HCT116 (cell line): ENCODE data around the gene BFSP1. TPM values are rescaled to one million over a fixed set of nuclear protein-coding genes. Genes with fewer than 3 reads are reported as not detected.

Experiments used
- ATAC-seq: fragments of 200-7000 bp; cut with Tn5 transposase; 2 replicates; pipeline ENCODE4 v1.9.1; 2020; ENCODE audit warnings: mild to moderate bottlenecking, moderate library complexity
- BruUV-seq: library from RNA; stranded (reverse); fragments of 400-500 nt; replicated peaks from 2 replicates; lab custom pipeline; 2021; lab: Mats Ljungman, UMichigan
- CTCF ChIA-PET: fragments of 300-600 bp; sonication (Branson Sonifier 250); formaldehyde crosslinking; loops from one replicate; lab custom pipeline; 2021; ENCODE audit warnings: antibody characterized with exemption; lab: Charles Lee
- POLR2A ChIA-PET: fragments of 300-600, 350-600 bp; sonication (Branson Sonifier 250); formaldehyde crosslinking; loops from one replicate; lab custom pipeline; 2021; ENCODE audit warnings: antibody characterized with exemption; lab: Charles Lee
- RAD21 ChIA-PET, 2 experiments: fragments of 300-600 bp; sonication (Branson Sonifier 250); formaldehyde crosslinking; loops; one replicate each; lab custom pipeline; 2023; ENCODE audit warnings: low total read pairs in 2 of 2; ENCODE audit not compliant: uncharacterized antibody in 2 of 2, unreplicated experiment in 2 of 2, low non-redundant PET in 1 of 2; lab: Charles Lee
- DNase-seq: peaks from one replicate; pipeline ENCODE4 v3.0.0-alpha.2; 2010; ENCODE audit warnings: low read depth, low spot score
- H2AFZ ChIP-seq: fragments of 200-600 bp; shearing (Covaris generic), sonication (generic); 2 replicates; pipeline ENCODE4 v1.6.1; 2017; ENCODE audit warnings: low read depth, mixed run types, mixed read lengths, antibody characterized with exemption, low read length; ENCODE audit not compliant: poor library complexity, severe bottlenecking
- H3K27ac ChIP-seq: 2 replicates; pipeline ENCODE4 v1.5.1; 2012; ENCODE audit warnings: low read depth, low read length
- H3K27me3 ChIP-seq: fragments of 200-600 bp; sonication (generic); 2 replicates; pipeline ENCODE4 v1.6.1; 2016; ENCODE audit warnings: mixed run types, low read length, mixed read lengths; ENCODE audit not compliant: insufficient read depth
- H3K36me3 ChIP-seq, 2 experiments: fragments of 200-500 bp in 1 of 2; fragments of 200-600 bp in 1 of 2; sonication (Bioruptor generic) in 1 of 2; sonication (generic) in 1 of 2; 2 replicates each; pipeline versions ENCODE4 v1.5.1 to v1.6.1; 2014 to 2016; ENCODE audit warnings: low read length in 2 of 2, inconsistent platforms in 1 of 2, mixed read lengths in 1 of 2, mixed run types in 1 of 2; ENCODE audit not compliant: insufficient read depth in 2 of 2, control insufficient read depth in 1 of 2
- H3K4me1 ChIP-seq, 2 experiments: fragments of 200-600 bp in 1 of 2; sonication (generic) in 1 of 2; 2 replicates each; pipeline versions ENCODE4 v1.5.1 to v1.6.1; 2012 to 2017; ENCODE audit warnings: low read length in 2 of 2, inconsistent platforms in 1 of 2, mild to moderate bottlenecking in 1 of 2, mixed read lengths in 1 of 2, mixed run types in 1 of 2, moderate library complexity in 1 of 2; ENCODE audit not compliant: insufficient read depth in 2 of 2, control insufficient read depth in 1 of 2
- H3K4me2 ChIP-seq: fragments of 200-600 bp; sonication (generic); 2 replicates; pipeline ENCODE4 v1.6.1; 2017; ENCODE audit warnings: mixed run types, low read length, mixed read lengths
- H3K4me3 ChIP-seq, 2 experiments: fragments of 200-600 bp in 1 of 2; sonication (generic) in 1 of 2; replicated peaks in 1 of 2; 2 replicates each; pipeline ENCODE4 v1.5.1; 2011 to 2016; ENCODE audit warnings: low read length in 2 of 2, control low read depth in 1 of 2, low read depth in 1 of 2, mild to moderate bottlenecking in 1 of 2, mixed read lengths in 1 of 2, mixed run types in 1 of 2
- H3K79me2 ChIP-seq: fragments of 200-600 bp; sonication (generic); 2 replicates; pipeline ENCODE4 v1.6.1; 2017; ENCODE audit warnings: mild to moderate bottlenecking, mixed run types, low read length, moderate library complexity, mixed read lengths; ENCODE audit not compliant: insufficient read depth
- H3K9ac ChIP-seq: fragments of 200-600 bp; sonication (generic); 2 replicates; pipeline ENCODE4 v1.6.1; 2016; ENCODE audit warnings: low read length, mixed read lengths
- H3K9me2 ChIP-seq: fragments of 200-600 bp; sonication (generic), shearing (Covaris generic); 2 replicates; pipeline ENCODE4 v1.6.1; 2017; ENCODE audit warnings: mixed run types, mild to moderate bottlenecking, moderate library complexity; ENCODE audit not compliant: insufficient read depth
- H3K9me3 ChIP-seq, 2 experiments: fragments of 200-500 bp in 1 of 2; fragments of 200-600 bp in 1 of 2; sonication (Bioruptor generic) in 1 of 2; sonication (generic) in 1 of 2; 2 replicates each; pipeline ENCODE4 v1.6.1; 2014 to 2017; ENCODE audit warnings: low read length in 2 of 2, mixed read lengths in 2 of 2, inconsistent platforms in 1 of 2, low read depth in 1 of 2, mild to moderate bottlenecking in 1 of 2, mixed run types in 1 of 2, moderate library complexity in 1 of 2; ENCODE audit not compliant: control insufficient read depth in 1 of 2, insufficient read depth in 1 of 2
- H4K20me1 ChIP-seq: fragments of 200-600 bp; sonication (generic), shearing (Covaris generic); 2 replicates; pipeline ENCODE4 v1.6.1; 2017; ENCODE audit warnings: mixed run types, mild to moderate bottlenecking, moderate library complexity; ENCODE audit not compliant: insufficient read depth
- CTCF ChIP-seq, 3 experiments: fragments of 200-600 bp in 1 of 3; sonication (generic) in 1 of 3; IDR thresholded peaks in 2 of 3; conservative IDR thresholded peaks in 1 of 3; 2 replicates each; pipeline ENCODE4 v1.5.1; 2012 to 2017; ENCODE audit warnings: low read depth in 2 of 3, low read length in 2 of 3, antibody characterized with exemption in 1 of 3, borderline replicate concordance in 1 of 3, control low read depth in 1 of 3, mild to moderate bottlenecking in 1 of 3, mixed read lengths in 1 of 3, mixed run types in 1 of 3, moderate library complexity in 1 of 3; ENCODE audit not compliant: insufficient read depth in 1 of 3
- EGR1 ChIP-seq: IDR thresholded peaks from 2 replicates; pipeline ENCODE4 v1.6.1; 2012; ENCODE audit warnings: low read depth
- ELF1 ChIP-seq: IDR thresholded peaks from 2 replicates; pipeline ENCODE4 v1.6.1; 2012; ENCODE audit warnings: low read depth, borderline replicate concordance
- EZH2 ChIP-seq: fragments of 200-600 bp; sonication (generic); IDR thresholded peaks from 2 replicates; pipeline ENCODE4 v1.6.1; 2017; ENCODE audit warnings: antibody characterized with exemption, mixed run types
- EZH2phosphoT487 ChIP-seq: fragments of 200-600 bp; IDR thresholded peaks from 2 replicates; pipeline ENCODE4 v1.6.1; 2018; ENCODE audit warnings: antibody characterized with exemption, borderline replicate concordance
- MAX ChIP-seq: IDR thresholded peaks from 2 replicates; pipeline ENCODE4 v1.6.1; 2012
- POLR2A ChIP-seq: IDR thresholded peaks from 2 replicates; pipeline ENCODE4 v1.7.0; 2011; ENCODE audit warnings: borderline replicate concordance; ENCODE audit not compliant: insufficient read depth, insufficient read length; ENCODE audit errors: extremely low read depth
- RAD21 ChIP-seq: IDR thresholded peaks from 2 replicates; pipeline ENCODE4 v1.6.1; 2012; ENCODE audit warnings: low read depth, mild to moderate bottlenecking
- REST ChIP-seq: IDR thresholded peaks from 2 replicates; pipeline ENCODE4 v1.6.1; 2012; ENCODE audit warnings: low read depth
- SP1 ChIP-seq: IDR thresholded peaks from 2 replicates; pipeline ENCODE4 v1.6.1; 2012; ENCODE audit warnings: low read depth
- SRF ChIP-seq: IDR thresholded peaks from 2 replicates; pipeline ENCODE4 v1.6.1; 2012; ENCODE audit warnings: low read depth
- TCF7L2 ChIP-seq: IDR thresholded peaks from 2 replicates; pipeline ENCODE4 v1.7.0; 2011; ENCODE audit warnings: borderline replicate concordance, inconsistent platforms; ENCODE audit not compliant: insufficient read depth, insufficient read length; ENCODE audit errors: extremely low read depth
- YY1 ChIP-seq: IDR thresholded peaks from 2 replicates; pipeline ENCODE4 v1.6.1; 2011; ENCODE audit warnings: low read length, low read depth, moderate library complexity, mild to moderate bottlenecking; ENCODE audit not compliant: insufficient replicate concordance; ENCODE audit errors: extremely low read depth
- ZBTB33 ChIP-seq: IDR thresholded peaks from 2 replicates; pipeline ENCODE4 v1.6.1; 2011; ENCODE audit warnings: mild to moderate bottlenecking, low read length, moderate library complexity; ENCODE audit not compliant: insufficient replicate concordance; ENCODE audit errors: extremely low read depth
- ZFX ChIP-seq: fragments of 450-650 bp; IDR thresholded peaks from 2 replicates; pipeline ENCODE4 v1.6.1; 2017
- ZNF274 ChIP-seq: fragments of 200-500 bp; sonication (Bioruptor generic); IDR thresholded peaks from 2 replicates; pipeline ENCODE4 v1.6.1; 2014; ENCODE audit warnings: mild to moderate bottlenecking, low read depth, low read length, inconsistent platforms
- intact Hi-C: fragments of 100-400 bp; cut with micrococcal nuclease; formaldehyde crosslinking; loops from 2 replicates; pipeline ENCODE4 v1.10.0; 2022
- total RNA-seq: library from RNA; stranded (reverse); gene quantifications from one replicate; pipeline ENCODE4 v1.2.1, GENCODE V29; 2021; ENCODE audit not compliant: unreplicated experiment

BFSP1 gene
- total RNA-seq, 1 experiment from 2014 or later = 8.8 TPM

- Histone ChIP-seq H4K20me1 (no peaks in the 10 kb centered on the region), H3K79me2 (no peaks in the 10 kb centered on the region), H3K36me3 (no peaks in the 10 kb centered on the region), H3K4me3 (no peak overlapping the region), H3K9me3 (no peaks in the 10 kb centered on the region), H3K9ac (no peak overlapping the region), H3K4me1 (peaks cover 5 to 17% of the 10 kb centered on the region in 2 experiments; a peak in 3 of 4 replicates), H3K9me2 (no peaks in the 10 kb centered on the region), H2AFZ (no peak overlapping the region), H3K27me3 (no peaks in the 10 kb centered on the region), H3K27ac (no peak overlapping the region), H3K4me2 (no peak overlapping the region)
- intact Hi-C loops = loop anchor here (10.0 kb wide), 1 partner anchor 393 kb away; no protein-coding TSS in a partner anchor
- ATAC-seq (no peak), DNase-seq (no peak)
- ChIA-PET CTCF (no interaction called here), RAD21 (no interaction called here), POLR2A (no interaction called here)
- no peak for TF ChIP-seq MAX
- no peak for TF ChIP-seq ZBTB33
- no peak for TF ChIP-seq ELF1
- TF ChIP-seq POLR2A = no peak
- no peak for TF ChIP-seq EZH2
- TF ChIP-seq RAD21 = no peak
- TF ChIP-seq ZFX = no peak
- no peak for TF ChIP-seq EGR1
- TF ChIP-seq SRF = no peak
- TF ChIP-seq EZH2phosphoT487 = no peak
- no peak for TF ChIP-seq ZNF274
- no peak for TF ChIP-seq TCF7L2
- no peak for TF ChIP-seq REST
- no peak for TF ChIP-seq SP1
- TF ChIP-seq YY1 = no peak
- no peak for TF ChIP-seq CTCF (IDR thresholded peaks at IDR 0.05 in 2 of 3, conservative IDR thresholded peaks at IDR 0.05 in 1 of 3; ENCODE audit: borderline replicate concordance in 1 of 3, insufficient read depth in 1 of 3, low read depth in 2 of 3, low read length in 2 of 3)
- no TSS peak for BruUV-seq
These were observed 29.5 kb downstream of the BFSP1 start for GRCh38 chr20:17501701-17502100.
